Measurements from ENCODE around the gene SETD4. TPM values are rescaled to one million over a fixed set of nuclear protein-coding genes. Genes with fewer than 3 reads are reported as not detected.

Gene SETD4
- total and polyA plus RNA-seq, 2 of the 8 experiments (the other 6 are each of a cell fraction or from before 2014, with no cell fraction given) = 20.1 to 46.6 TPM

DNA sequence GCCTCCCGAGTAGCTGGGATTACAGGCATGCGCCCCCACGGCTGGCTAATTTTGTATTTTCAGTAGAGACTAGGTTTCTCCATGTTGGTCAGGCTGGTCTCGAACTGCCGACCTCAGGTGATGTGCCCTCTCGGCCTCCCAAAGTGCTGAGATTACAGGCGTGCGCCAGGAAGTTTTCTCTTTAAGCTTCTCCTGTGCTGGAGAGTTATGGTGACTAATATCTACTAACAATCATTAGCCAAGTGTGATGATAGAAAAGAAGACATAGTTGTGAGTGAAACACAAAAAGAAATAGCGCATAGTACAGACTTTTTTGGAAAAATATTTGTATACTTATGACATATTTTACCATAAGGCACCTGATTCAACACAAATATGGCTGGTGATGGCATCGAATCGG, 56.5 kb downstream of the SETD4 start:
- Histone ChIP-seq H4K8ac (ENCODE audit: extremely low read depth, insufficient read depth, low read length) (no peak overlapping the region), H3K36me3 (ENCODE audit: control insufficient read depth in 2 of 4, insufficient read depth in 4 of 4, low read length in 3 of 4) (no peaks in the 10 kb centered on the region), H2BK5ac (ENCODE audit: low read depth, low read length) (no peak overlapping the region), H2BK20ac (ENCODE audit: low read length) (no peak overlapping the region), H4K20me1 (replicated peaks in 1 of 2; ENCODE audit: control insufficient read depth in 1 of 2, insufficient read depth in 2 of 2, low read length in 2 of 2) (no peaks in the 10 kb centered on the region), H3K79me2 (ENCODE audit: control insufficient read depth in 1 of 2, insufficient read depth in 2 of 2, low read length in 2 of 2) (no peaks in the 10 kb centered on the region), H3K4me1 (replicated peaks in 1 of 4; ENCODE audit: control insufficient read depth in 3 of 4, insufficient read depth in 4 of 4, low read length in 3 of 4) (no peaks in the 10 kb centered on the region), H3K23me2 (ENCODE audit: low read depth, low read length) (no peaks in the 10 kb centered on the region), H3K9ac (replicated peaks in 1 of 4; ENCODE audit: extremely low read depth in 1 of 4, low read depth in 3 of 4, low read length in 3 of 4) (no peak overlapping the region), H3K4me3 (ENCODE audit: extremely low read depth in 1 of 4, insufficient read depth in 2 of 4, low read depth in 3 of 4, low read length in 4 of 4) (no peak overlapping the region), H3K14ac (ENCODE audit: insufficient read length) (no peak overlapping the region), H3K9me3 (ENCODE audit: insufficient read depth in 2 of 2, low read depth in 1 of 2, low read length in 1 of 2) (peaks cover 2 to 5% of the 10 kb centered on the region in 2 experiments; a peak in 1 of 4 replicates), H3K23ac (ENCODE audit: insufficient read length) (no peak overlapping the region), H4K5ac (ENCODE audit: insufficient read length, low read depth, low read length) (no peak overlapping the region), H3K4me2 (ENCODE audit: insufficient read depth in 1 of 2, low read depth in 2 of 2, low read length in 2 of 2) (no peak overlapping the region), H3K79me1 (ENCODE audit: low read depth, low read length) (no peaks in the 10 kb centered on the region; the same call in 1 of the 2 replicates), H2BK15ac (ENCODE audit: low read length) (no peak overlapping the region), H3K18ac (ENCODE audit: extremely low read depth, low read length) (no peak overlapping the region), H3K27ac (ENCODE audit: low read depth, low read length) (no peak overlapping the region), H4K91ac (replicated peaks; ENCODE audit: insufficient read length, low read length) (no peak overlapping the region), H2AFZ (ENCODE audit: low read length) (no peak overlapping the region), H2AK5ac (ENCODE audit: low read depth, low read length) (no peak overlapping the region), H3K56ac (replicated peaks; ENCODE audit: insufficient read length, low read depth, low read length) (no peak overlapping the region), H2BK12ac (ENCODE audit: low read depth, low read length) (no peak overlapping the region), H2BK120ac (replicated peaks; ENCODE audit: low read depth, low read length) (no peak overlapping the region), H3K27me3 (replicated peaks in 1 of 4; ENCODE audit: control insufficient read depth in 3 of 4, extremely low read depth in 1 of 4, insufficient read depth in 3 of 4, low read length in 3 of 4) (no peaks in the 10 kb centered on the region), H3K4ac (replicated peaks; ENCODE audit: insufficient read length, low read depth, low read length) (no peak overlapping the region)
- ChIA-PET CTCF (ENCODE audit: partially characterized antibody) (no interaction called here), POLR2A (ENCODE audit: partially characterized antibody) (no interaction called here)
- no peak for TF ChIP-seq SP4 (IDR thresholded peaks at IDR 0.05; ENCODE audit: low read length)
- TF ChIP-seq CREB1 (IDR thresholded peaks at IDR 0.05) = no peak
- TF ChIP-seq KDM1A (IDR thresholded peaks at IDR 0.05; ENCODE audit: borderline replicate concordance, low read length) = no peak
- TF ChIP-seq, protein P1, sequence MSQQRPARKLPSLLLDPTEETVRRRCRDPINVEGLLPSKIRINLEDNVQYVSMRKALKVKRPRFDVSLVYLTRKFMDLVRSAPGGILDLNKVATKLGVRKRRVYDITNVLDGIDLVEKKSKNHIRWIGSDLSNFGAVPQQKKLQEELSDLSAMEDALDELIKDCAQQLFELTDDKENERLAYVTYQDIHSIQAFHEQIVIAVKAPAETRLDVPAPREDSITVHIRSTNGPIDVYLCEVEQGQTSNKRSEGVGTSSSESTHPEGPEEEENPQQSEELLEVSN (IDR thresholded peaks at IDR 0.05) = no peak
- FAIRE-seq (no peak), DNase-seq (ENCODE audit: low read depth in 1 of 2, low spot score in 2 of 2) (no peak)
- 89% methylated on average over 11 of the region's 11 CpGs; no CpG with 5 or more reads in 1 of the 2 experiments for WGBS, 2 experiments (ENCODE audit: extremely low coverage in 1 of 2, insufficient coverage in 1 of 2, insufficient read length in 1 of 2, insufficient replicate concordance in 2 of 2, low coverage in 1 of 2, low lambda C conversion rate in 2 of 2, missing lambda C conversion rate in 1 of 2)
